GM23338 (cell line): ENCODE measurements around the gene DLX2.

Experiments used
- EZH2 ChIP-seq: fragments of 200-600 bp; sonication (generic); IDR thresholded peaks from one replicate; pipeline ENCODE4 v1.8.0; 2017; ENCODE audit warnings: antibody characterized with exemption, mild to moderate bottlenecking, low read depth; ENCODE audit not compliant: unreplicated experiment
- EZH2phosphoT487 ChIP-seq: fragments of 200-600 bp; sonication (generic); IDR thresholded peaks from one replicate; pipeline ENCODE4 v1.8.1; 2018; ENCODE audit warnings: antibody characterized with exemption; ENCODE audit not compliant: unreplicated experiment
- POLR2AphosphoS5 ChIP-seq: IDR thresholded peaks from 2 replicates; pipeline ENCODE4 v1.6.1; 2016; ENCODE audit warnings: antibody characterized with exemption, low read depth
- REST ChIP-seq: IDR thresholded peaks from one replicate; pipeline ENCODE4 v1.6.1; 2018; ENCODE audit warnings: antibody characterized with exemption; ENCODE audit not compliant: unreplicated experiment
- ZNF331 ChIP-seq: fragments of 250-450 bp; sonication (Bioruptor Pico); IDR thresholded peaks from 2 replicates; pipeline ENCODE4 v1.5.0; 2020; ENCODE audit warnings: low read depth, mild to moderate bottlenecking, moderate library complexity
- TF ChIP-seq, protein P1 (sequence below), 2 experiments: fragments of 200-600 bp in 1 of 2; sonication (generic) in 1 of 2; conservative IDR thresholded peaks; 2 replicates each; pipeline versions ENCODE4 v1.5.1 to v1.6.1; 2016 to 2017; ENCODE audit warnings: antibody characterized with exemption in 2 of 2, low read depth in 2 of 2, mild to moderate bottlenecking in 2 of 2, moderate library complexity in 1 of 2
- TF ChIP-seq, protein P2 (sequence below): fragments of 250-450 bp; sonication (Bioruptor Pico); IDR thresholded peaks from 2 replicates; pipeline ENCODE4 v1.5.0; 2020; ENCODE audit warnings: mild to moderate bottlenecking, moderate library complexity

DNA sequence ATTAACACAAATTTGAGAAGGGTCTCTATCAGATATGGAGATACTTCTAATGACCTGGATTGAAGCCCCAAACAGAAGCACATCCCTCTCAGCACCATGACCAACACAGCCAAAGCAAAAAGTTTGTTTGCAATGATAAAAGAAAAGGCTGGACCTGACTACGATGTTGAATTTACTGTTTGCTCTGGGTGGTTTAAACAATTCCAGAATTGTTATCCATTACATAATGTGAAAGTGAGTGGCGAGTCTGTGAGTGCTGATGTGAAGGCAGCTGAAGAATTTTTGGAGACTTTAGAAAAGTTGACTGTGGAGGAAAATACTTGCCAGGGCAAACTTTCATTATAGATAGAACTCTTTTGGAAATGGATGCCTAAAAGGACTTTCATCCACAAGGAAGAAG, 17.4 kb upstream of the DLX2 start:
- TF ChIP-seq EZH2 (no peak), REST (no peak), POLR2AphosphoS5 (no peak), EZH2phosphoT487 (no peak), ZNF331 (no peak)
- TF ChIP-seq, protein P1, sequence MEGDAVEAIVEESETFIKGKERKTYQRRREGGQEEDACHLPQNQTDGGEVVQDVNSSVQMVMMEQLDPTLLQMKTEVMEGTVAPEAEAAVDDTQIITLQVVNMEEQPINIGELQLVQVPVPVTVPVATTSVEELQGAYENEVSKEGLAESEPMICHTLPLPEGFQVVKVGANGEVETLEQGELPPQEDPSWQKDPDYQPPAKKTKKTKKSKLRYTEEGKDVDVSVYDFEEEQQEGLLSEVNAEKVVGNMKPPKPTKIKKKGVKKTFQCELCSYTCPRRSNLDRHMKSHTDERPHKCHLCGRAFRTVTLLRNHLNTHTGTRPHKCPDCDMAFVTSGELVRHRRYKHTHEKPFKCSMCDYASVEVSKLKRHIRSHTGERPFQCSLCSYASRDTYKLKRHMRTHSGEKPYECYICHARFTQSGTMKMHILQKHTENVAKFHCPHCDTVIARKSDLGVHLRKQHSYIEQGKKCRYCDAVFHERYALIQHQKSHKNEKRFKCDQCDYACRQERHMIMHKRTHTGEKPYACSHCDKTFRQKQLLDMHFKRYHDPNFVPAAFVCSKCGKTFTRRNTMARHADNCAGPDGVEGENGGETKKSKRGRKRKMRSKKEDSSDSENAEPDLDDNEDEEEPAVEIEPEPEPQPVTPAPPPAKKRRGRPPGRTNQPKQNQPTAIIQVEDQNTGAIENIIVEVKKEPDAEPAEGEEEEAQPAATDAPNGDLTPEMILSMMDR (conservative IDR thresholded peaks at IDR 0.05; ENCODE audit: low read depth in 2 of 2): no peak
- TF ChIP-seq, protein P2, sequence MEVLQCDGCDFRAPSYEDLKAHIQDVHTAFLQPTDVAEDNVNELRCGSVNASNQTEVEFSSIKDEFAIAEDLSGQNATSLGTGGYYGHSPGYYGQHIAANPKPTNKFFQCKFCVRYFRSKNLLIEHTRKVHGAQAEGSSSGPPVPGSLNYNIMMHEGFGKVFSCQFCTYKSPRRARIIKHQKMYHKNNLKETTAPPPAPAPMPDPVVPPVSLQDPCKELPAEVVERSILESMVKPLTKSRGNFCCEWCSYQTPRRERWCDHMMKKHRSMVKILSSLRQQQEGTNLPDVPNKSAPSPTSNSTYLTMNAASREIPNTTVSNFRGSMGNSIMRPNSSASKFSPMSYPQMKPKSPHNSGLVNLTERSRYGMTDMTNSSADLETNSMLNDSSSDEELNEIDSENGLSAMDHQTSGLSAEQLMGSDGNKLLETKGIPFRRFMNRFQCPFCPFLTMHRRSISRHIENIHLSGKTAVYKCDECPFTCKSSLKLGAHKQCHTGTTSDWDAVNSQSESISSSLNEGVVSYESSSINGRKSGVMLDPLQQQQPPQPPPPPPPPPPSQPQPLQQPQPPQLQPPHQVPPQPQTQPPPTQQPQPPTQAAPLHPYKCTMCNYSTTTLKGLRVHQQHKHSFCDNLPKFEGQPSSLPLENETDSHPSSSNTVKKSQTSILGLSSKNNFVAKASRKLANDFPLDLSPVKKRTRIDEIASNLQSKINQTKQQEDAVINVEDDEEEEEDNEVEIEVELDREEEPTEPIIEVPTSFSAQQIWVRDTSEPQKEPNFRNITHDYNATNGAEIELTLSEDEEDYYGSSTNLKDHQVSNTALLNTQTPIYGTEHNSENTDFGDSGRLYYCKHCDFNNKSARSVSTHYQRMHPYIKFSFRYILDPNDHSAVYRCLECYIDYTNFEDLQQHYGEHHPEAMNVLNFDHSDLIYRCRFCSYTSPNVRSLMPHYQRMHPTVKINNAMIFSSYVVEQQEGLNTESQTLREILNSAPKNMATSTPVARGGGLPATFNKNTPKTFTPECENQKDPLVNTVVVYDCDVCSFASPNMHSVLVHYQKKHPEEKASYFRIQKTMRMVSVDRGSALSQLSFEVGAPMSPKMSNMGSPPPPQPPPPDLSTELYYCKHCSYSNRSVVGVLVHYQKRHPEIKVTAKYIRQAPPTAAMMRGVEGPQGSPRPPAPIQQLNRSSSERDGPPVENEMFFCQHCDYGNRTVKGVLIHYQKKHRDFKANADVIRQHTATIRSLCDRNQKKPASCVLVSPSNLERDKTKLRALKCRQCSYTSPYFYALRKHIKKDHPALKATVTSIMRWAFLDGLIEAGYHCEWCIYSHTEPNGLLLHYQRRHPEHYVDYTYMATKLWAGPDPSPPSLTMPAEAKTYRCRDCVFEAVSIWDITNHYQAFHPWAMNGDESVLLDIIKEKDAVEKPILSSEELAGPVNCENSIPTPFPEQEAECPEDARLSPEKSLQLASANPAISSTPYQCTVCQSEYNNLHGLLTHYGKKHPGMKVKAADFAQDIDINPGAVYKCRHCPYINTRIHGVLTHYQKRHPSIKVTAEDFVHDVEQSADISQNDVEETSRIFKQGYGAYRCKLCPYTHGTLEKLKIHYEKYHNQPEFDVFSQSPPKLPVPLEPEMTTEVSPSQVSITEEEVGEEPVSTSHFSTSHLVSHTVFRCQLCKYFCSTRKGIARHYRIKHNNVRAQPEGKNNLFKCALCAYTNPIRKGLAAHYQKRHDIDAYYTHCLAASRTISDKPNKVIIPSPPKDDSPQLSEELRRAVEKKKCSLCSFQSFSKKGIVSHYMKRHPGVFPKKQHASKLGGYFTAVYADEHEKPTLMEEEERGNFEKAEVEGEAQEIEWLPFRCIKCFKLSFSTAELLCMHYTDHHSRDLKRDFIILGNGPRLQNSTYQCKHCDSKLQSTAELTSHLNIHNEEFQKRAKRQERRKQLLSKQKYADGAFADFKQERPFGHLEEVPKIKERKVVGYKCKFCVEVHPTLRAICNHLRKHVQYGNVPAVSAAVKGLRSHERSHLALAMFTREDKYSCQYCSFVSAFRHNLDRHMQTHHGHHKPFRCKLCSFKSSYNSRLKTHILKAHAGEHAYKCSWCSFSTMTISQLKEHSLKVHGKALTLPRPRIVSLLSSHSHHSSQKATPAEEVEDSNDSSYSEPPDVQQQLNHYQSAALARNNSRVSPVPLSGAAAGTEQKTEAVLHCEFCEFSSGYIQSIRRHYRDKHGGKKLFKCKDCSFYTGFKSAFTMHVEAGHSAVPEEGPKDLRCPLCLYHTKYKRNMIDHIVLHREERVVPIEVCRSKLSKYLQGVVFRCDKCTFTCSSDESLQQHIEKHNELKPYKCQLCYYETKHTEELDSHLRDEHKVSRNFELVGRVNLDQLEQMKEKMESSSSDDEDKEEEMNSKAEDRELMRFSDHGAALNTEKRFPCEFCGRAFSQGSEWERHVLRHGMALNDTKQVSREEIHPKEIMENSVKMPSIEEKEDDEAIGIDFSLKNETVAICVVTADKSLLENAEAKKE: no peak
